Activated naive CD4-positive, alpha-beta T cell treated with anti-CD3 and anti-CD28 coated beads, Interleukin-2, amount 50 U/mL, for 24 hours (primary cell): ENCODE data around the gene ENTPD2.

ENCODE experiments used
- H3K27ac Mint-ChIP-seq: one replicate; pipeline ENCODE4 v1.8.0; 2021; ENCODE audit warnings: mild to moderate bottlenecking, mixed read lengths
- H3K27me3 Mint-ChIP-seq: one replicate; pipeline ENCODE4 v1.8.0; 2021; ENCODE audit warnings: mixed read lengths
- H3K36me3 Mint-ChIP-seq: one replicate; pipeline ENCODE4 v1.8.0; 2021; ENCODE audit warnings: mixed read lengths
- H3K4me1 Mint-ChIP-seq: one replicate; pipeline ENCODE4 v1.8.0; 2021; ENCODE audit warnings: mixed read lengths
- H3K4me3 Mint-ChIP-seq: one replicate; pipeline ENCODE4 v1.8.0; 2021; ENCODE audit warnings: mild to moderate bottlenecking, mixed read lengths
- H3K9me3 Mint-ChIP-seq: one replicate; pipeline ENCODE4 v1.8.0; 2021; ENCODE audit warnings: mixed read lengths

Gene ENTPD2

GRCh38 chr9:137056739-137057415, 3.0 kb upstream of the ENTPD2 start:
- peaks cover under 1% of the 10 kb centered on the region for H3K27me3 Mint-ChIP-seq
- H3K4me3 Mint-ChIP-seq, result no peak overlapping the region
- H3K27ac Mint-ChIP-seq, result no peak overlapping the region
- H3K4me1 Mint-ChIP-seq, result no peaks in the 10 kb centered on the region
- H3K36me3 Mint-ChIP-seq, result no peaks in the 10 kb centered on the region
- no peaks in the 10 kb centered on the region for H3K9me3 Mint-ChIP-seq

- Mint-ChIP-seq H3K36me3 (no peaks in the 10 kb centered on the region), H3K4me3 (no peak overlapping the region), H3K9me3 (no peaks in the 10 kb centered on the region), H3K27ac (peak overlapping the region; percentile 72), H3K27me3 (peaks cover 1% of the 10 kb centered on the region), H3K4me1 (no peaks in the 10 kb centered on the region)
Measured at GRCh38 chr9:137055385-137056364, 1.8 kb upstream of the ENTPD2 start.

- no peaks in the 10 kb centered on the region for H3K36me3 Mint-ChIP-seq
- no peaks in the 10 kb centered on the region for H3K4me1 Mint-ChIP-seq
- H3K9me3 Mint-ChIP-seq, result no peaks in the 10 kb centered on the region
- H3K27me3 Mint-ChIP-seq, result peaks cover 1% of the 10 kb centered on the region
- H3K27ac Mint-ChIP-seq, result no peak overlapping the region
- H3K4me3 Mint-ChIP-seq, result no peak overlapping the region
Measured at GRCh38 chr9:137054932-137055384, 1.1 kb upstream of the ENTPD2 start.

GRCh38 chr9:137052998-137053943, 590 bp downstream of the ENTPD2 start:
- Mint-ChIP-seq H3K27me3 (peaks cover 7% of the 10 kb centered on the region), H3K36me3 (no peaks in the 10 kb centered on the region), H3K27ac (no peak overlapping the region), H3K4me1 (peaks cover 4% of the 10 kb centered on the region), H3K4me3 (no peak overlapping the region), H3K9me3 (no peaks in the 10 kb centered on the region)

- Mint-ChIP-seq H3K36me3 (no peaks in the 10 kb centered on the region), H3K27me3 (peaks cover 9% of the 10 kb centered on the region), H3K4me1 (peaks cover 4% of the 10 kb centered on the region), H3K27ac (no peak overlapping the region), H3K9me3 (no peaks in the 10 kb centered on the region), H3K4me3 (no peak overlapping the region)
Measured at GRCh38 chr9:137052293-137052692, 1.6 kb downstream of the ENTPD2 start.

- peaks cover 11% of the 10 kb centered on the region for H3K27me3 Mint-ChIP-seq
Measured at GRCh38 chr9:137051145-137051724, 2.6 kb downstream of the ENTPD2 start.

GRCh38 chr9:137050570-137050969, 3.3 kb downstream of the ENTPD2 start:
- H3K36me3 Mint-ChIP-seq, result no peaks in the 10 kb centered on the region
- H3K4me3 Mint-ChIP-seq, result no peak overlapping the region
- H3K4me1 Mint-ChIP-seq, result peaks cover 4% of the 10 kb centered on the region
- H3K27ac Mint-ChIP-seq, result no peak overlapping the region
- peaks cover 11% of the 10 kb centered on the region for H3K27me3 Mint-ChIP-seq
- H3K9me3 Mint-ChIP-seq, result no peaks in the 10 kb centered on the region

More at GRCh38 chr9:137051145-137051724, 2.6 kb downstream of the ENTPD2 start:
- Mint-ChIP-seq H3K4me1 (peaks cover 4% of the 10 kb centered on the region), H3K27ac (no peak overlapping the region), H3K9me3 (no peaks in the 10 kb centered on the region), H3K4me3 (no peak overlapping the region), H3K36me3 (no peaks in the 10 kb centered on the region)

GRCh38 chr9:137049544-137050449, 4.1 kb downstream of the ENTPD2 start:
- no peak overlapping the region for H3K4me3 Mint-ChIP-seq
- H3K9me3 Mint-ChIP-seq, result no peaks in the 10 kb centered on the region
- H3K27ac Mint-ChIP-seq, result no peak overlapping the region
- H3K4me1 Mint-ChIP-seq, result peaks cover 8% of the 10 kb centered on the region
- H3K36me3 Mint-ChIP-seq, result no peaks in the 10 kb centered on the region
- H3K27me3 Mint-ChIP-seq, result peaks cover 11% of the 10 kb centered on the region

- H3K27me3 Mint-ChIP-seq, result peaks cover 11% of the 10 kb centered on the region
- no peaks in the 10 kb centered on the region for H3K36me3 Mint-ChIP-seq
- H3K4me1 Mint-ChIP-seq, result peaks cover 14% of the 10 kb centered on the region
- H3K4me3 Mint-ChIP-seq, result no peak overlapping the region
- no peaks in the 10 kb centered on the region for H3K9me3 Mint-ChIP-seq
- no peak overlapping the region for H3K27ac Mint-ChIP-seq
Measured at GRCh38 chr9:137048655-137049543, 5.0 kb downstream of the ENTPD2 start.

- no peaks in the 10 kb centered on the region for H3K36me3 Mint-ChIP-seq
- no peaks in the 10 kb centered on the region for H3K9me3 Mint-ChIP-seq
- peak within 1 kb of the TSS; percentile 76 for H3K4me3 Mint-ChIP-seq
- no peak within 1 kb of the TSS for H3K27ac Mint-ChIP-seq
- peaks cover 10% of the 10 kb centered on the region for H3K27me3 Mint-ChIP-seq
- peaks cover 14% of the 10 kb centered on the region for H3K4me1 Mint-ChIP-seq
Measured at GRCh38 chr9:137046088-137046787, 7.6 kb downstream of the ENTPD2 start, which contains the start of gene NPDC1. Gene NPDC1, minus strand, starts transcription at chr9:137046177. Its CDS starts 188 bp downstream, at chr9:137045989.

GRCh38 chr9:137045294-137046087, 8.4 kb downstream of the ENTPD2 start:
- Mint-ChIP-seq H3K27ac (no peak overlapping the region), H3K4me3 (peak overlapping the region; percentile 76), H3K9me3 (no peaks in the 10 kb centered on the region), H3K36me3 (no peaks in the 10 kb centered on the region), H3K4me1 (peaks cover 14% of the 10 kb centered on the region), H3K27me3 (peaks cover 10% of the 10 kb centered on the region)

GRCh38 chr9:137044502-137045177, 9.2 kb downstream of the ENTPD2 start:
- Mint-ChIP-seq H3K27me3 (peaks cover 8% of the 10 kb centered on the region), H3K4me3 (peak overlapping the region; percentile 76), H3K9me3 (no peaks in the 10 kb centered on the region), H3K4me1 (peaks cover 12% of the 10 kb centered on the region), H3K36me3 (no peaks in the 10 kb centered on the region), H3K27ac (no peak overlapping the region)
